ENCODE measurements around the gene CLCN7.

DNA sequence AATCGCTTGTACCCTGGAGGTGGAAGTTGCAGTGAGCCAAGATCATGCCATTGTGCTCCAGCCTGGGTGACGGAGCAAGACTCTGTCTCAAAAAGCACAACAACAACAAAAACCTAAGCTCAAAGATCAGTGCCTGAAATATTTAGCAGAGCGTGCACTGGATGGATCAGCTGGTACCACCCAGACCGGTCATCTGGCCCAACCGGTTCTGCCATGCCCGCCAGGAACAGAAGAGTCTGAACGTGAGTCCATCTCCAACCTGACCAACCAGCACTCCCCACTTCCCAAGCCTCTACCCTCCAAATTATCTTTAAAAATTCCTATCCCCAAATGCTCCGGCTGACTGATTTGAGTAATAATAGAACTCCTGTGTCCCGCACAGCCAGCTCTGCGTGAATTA lies 52.8 kb downstream of the CLCN7 start:
- TF ChIP-seq, protein P1, sequence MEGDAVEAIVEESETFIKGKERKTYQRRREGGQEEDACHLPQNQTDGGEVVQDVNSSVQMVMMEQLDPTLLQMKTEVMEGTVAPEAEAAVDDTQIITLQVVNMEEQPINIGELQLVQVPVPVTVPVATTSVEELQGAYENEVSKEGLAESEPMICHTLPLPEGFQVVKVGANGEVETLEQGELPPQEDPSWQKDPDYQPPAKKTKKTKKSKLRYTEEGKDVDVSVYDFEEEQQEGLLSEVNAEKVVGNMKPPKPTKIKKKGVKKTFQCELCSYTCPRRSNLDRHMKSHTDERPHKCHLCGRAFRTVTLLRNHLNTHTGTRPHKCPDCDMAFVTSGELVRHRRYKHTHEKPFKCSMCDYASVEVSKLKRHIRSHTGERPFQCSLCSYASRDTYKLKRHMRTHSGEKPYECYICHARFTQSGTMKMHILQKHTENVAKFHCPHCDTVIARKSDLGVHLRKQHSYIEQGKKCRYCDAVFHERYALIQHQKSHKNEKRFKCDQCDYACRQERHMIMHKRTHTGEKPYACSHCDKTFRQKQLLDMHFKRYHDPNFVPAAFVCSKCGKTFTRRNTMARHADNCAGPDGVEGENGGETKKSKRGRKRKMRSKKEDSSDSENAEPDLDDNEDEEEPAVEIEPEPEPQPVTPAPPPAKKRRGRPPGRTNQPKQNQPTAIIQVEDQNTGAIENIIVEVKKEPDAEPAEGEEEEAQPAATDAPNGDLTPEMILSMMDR (IDR thresholded peaks at IDR 0.05; ENCODE audit: extremely low read depth in 1 of 2, insufficient read depth in 1 of 2, low read depth in 1 of 2, low read length in 2 of 2), result no peak
- TF ChIP-seq EZH2 (IDR thresholded peaks at IDR 0.05; ENCODE audit: borderline replicate concordance, low read depth, low read length, severe bottlenecking), result no peak
